ENCODE data around the gene TMEM238L. TPM values are rescaled to one million over a fixed set of nuclear protein-coding genes. Genes with fewer than 3 reads are reported as not detected.

Gene TMEM238L
- total and polyA plus RNA-seq, 7 experiments from 2014 or later, result not detected

DNA sequence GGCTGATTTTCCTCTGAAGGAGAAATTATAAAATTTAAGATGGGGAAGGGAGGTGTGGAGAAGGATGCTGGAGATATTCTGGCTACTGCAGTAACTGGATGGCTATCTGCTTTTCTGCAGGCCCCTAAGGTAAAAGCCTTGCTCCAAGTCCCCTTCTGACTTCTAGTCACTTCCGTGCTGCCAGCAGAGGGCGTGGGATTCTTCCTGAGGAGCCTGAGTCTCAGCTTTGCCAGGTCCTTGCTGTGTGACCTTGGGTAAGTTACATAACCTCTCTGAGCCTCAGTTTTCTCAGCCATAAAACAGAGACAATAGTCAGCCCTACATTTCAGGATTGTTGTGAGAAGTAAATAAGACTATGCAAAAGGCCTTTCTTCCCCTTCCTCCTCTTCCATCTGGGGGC lies 49.8 kb downstream of the TMEM238L start:
- ATAC-seq (no peak), DNase-seq (no peak)
- Mint-ChIP-seq H3K9me3 (no peaks in the 10 kb centered on the region), H3K4me3 (no peak overlapping the region), H3K4me1 (peaks cover 0 to 6% (median 0%) of the 10 kb centered on the region in 7 donors), H3K27me3 (no peaks in the 10 kb centered on the region), H3K36me3 (no peaks in the 10 kb centered on the region), H3K27ac (peak overlapping the region in 1 of 9 donors; percentile 82)
- ChIA-PET POLR2A (no interaction called here), CTCF (no interaction called here)
- no peaks in the 10 kb centered on the region for H3K36me3 ChIP-seq (ENCODE audit: control insufficient read depth in 2 of 3, insufficient read depth in 3 of 3, low read length in 3 of 3)
- no peaks in the 10 kb centered on the region for H3K9me3 ChIP-seq (ENCODE audit: control insufficient read depth in 2 of 3, low read length in 3 of 3)
- no peak overlapping the region for H3K4me3 ChIP-seq (ENCODE audit: low read length)
- H3K4me1 ChIP-seq (ENCODE audit: control insufficient read depth in 2 of 2, insufficient read depth in 2 of 2, low read length in 2 of 2), result no peaks in the 10 kb centered on the region
- H3K27me3 ChIP-seq (ENCODE audit: control insufficient read depth in 2 of 2, insufficient read depth in 2 of 2, low read length in 2 of 2), result no peaks in the 10 kb centered on the region
- no peak overlapping the region for H3K27ac ChIP-seq (ENCODE audit: low read depth, low read length)
- intact Hi-C loops (cut with micrococcal nuclease), result loop anchor here in 1 of 2 donors (5.0 kb wide), 1 partner anchor 93 kb away; no protein-coding TSS in a partner anchor

DNA sequence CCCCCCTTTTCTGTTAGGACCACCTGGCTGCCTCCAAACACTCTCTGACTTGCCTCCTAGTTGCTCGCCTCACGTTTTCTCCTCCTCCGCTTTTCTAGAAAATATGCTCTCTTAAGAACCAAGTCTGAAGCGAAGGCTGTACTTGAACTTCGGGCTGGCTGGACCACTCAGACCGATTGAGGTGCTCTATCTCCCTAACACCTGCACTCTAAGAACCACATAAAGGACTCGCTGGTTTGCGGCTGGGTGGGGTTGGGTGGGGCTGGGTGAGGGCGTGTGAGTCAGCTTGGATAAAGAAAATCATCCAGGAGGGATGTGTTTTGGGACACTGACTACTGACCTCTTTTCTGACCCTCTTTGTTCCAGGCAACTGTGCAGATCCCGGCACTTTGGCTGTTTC lies 51.2 kb downstream of the TMEM238L start:
- H3K9me3 ChIP-seq (ENCODE audit: control insufficient read depth in 2 of 3, low read length in 3 of 3), result no peaks in the 10 kb centered on the region
- Mint-ChIP-seq H3K27ac (no peak overlapping the region), H3K27me3 (peaks cover 0 to 2% (median 0%) of the 10 kb centered on the region in 5 donors), H3K4me1 (peaks cover 0 to 6% (median 0%) of the 10 kb centered on the region in 7 donors), H3K4me3 (no peak overlapping the region), H3K36me3 (no peaks in the 10 kb centered on the region), H3K9me3 (no peaks in the 10 kb centered on the region)
- intact Hi-C loops (cut with micrococcal nuclease), result loop anchor here in 1 of 2 donors (5.0 kb wide), 1 partner anchor 95 kb away; no protein-coding TSS in a partner anchor
- ChIA-PET CTCF (interaction anchor here (0.7 kb wide), 1 partner anchor 22 kb away, joined by 3 read pairs; no protein-coding TSS in a partner anchor), POLR2A (no interaction called here)
- DNase-seq (no peak), ATAC-seq (no peak)
- H3K27ac ChIP-seq (ENCODE audit: low read depth, low read length), result no peak overlapping the region
- H3K4me3 ChIP-seq (ENCODE audit: low read length), result no peak overlapping the region
- H3K4me1 ChIP-seq (ENCODE audit: control insufficient read depth in 2 of 2, insufficient read depth in 2 of 2, low read length in 2 of 2), result no peaks in the 10 kb centered on the region
- H3K36me3 ChIP-seq (ENCODE audit: control insufficient read depth in 2 of 3, insufficient read depth in 3 of 3, low read length in 3 of 3), result no peaks in the 10 kb centered on the region
- no peaks in the 10 kb centered on the region for H3K27me3 ChIP-seq (ENCODE audit: control insufficient read depth in 2 of 2, insufficient read depth in 2 of 2, low read length in 2 of 2)

- Mint-ChIP-seq H3K27me3 (peaks cover 0 to 2% (median 0%) of the 10 kb centered on the region in 5 donors), H3K4me3 (no peak overlapping the region)
Observed at GRCh38 chr17:10751563-10751962, 52.3 kb downstream of the TMEM238L start.

DNA sequence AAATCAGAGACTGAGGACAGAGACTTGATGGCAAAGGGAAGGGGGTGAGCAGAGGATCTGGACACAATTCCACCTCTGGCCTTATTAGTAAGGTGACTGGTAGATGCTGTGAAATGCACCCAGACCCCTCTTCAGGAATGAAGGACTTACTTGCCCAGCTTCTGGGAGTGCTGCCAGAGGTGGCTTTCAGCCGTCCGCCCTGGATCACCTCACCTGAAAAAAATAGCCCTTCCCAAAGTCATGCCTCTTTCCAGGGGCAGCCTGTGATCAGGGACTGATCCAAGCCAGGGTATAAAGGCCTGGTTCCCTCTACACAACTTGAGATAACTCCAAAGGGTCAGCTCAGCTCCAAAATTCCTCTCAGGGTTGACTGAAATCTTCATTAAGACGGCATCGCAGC lies 53.7 kb downstream of the TMEM238L start:
- H3K27ac Mint-ChIP-seq, result no peak overlapping the region
- no peak overlapping the region for H3K4me3 ChIP-seq (ENCODE audit: low read length)
- H3K36me3 ChIP-seq (ENCODE audit: control insufficient read depth in 2 of 3, insufficient read depth in 3 of 3, low read length in 3 of 3), result no peaks in the 10 kb centered on the region
- intact Hi-C loops (cut with micrococcal nuclease), result loop anchor here in 1 of 2 donors (5.0 kb wide), 1 partner anchor 97 kb away; no protein-coding TSS in a partner anchor
- ChIA-PET POLR2A (no interaction called here), CTCF (no interaction called here)
- H3K27me3 ChIP-seq (ENCODE audit: control insufficient read depth in 2 of 2, insufficient read depth in 2 of 2, low read length in 2 of 2), result no peaks in the 10 kb centered on the region
- DNase-seq (no peak), ATAC-seq (no peak)
- H3K4me3 Mint-ChIP-seq, result no peak overlapping the region
- no peaks in the 10 kb centered on the region for H3K9me3 ChIP-seq (ENCODE audit: control insufficient read depth in 2 of 3, low read length in 3 of 3)
- no peaks in the 10 kb centered on the region for H3K9me3 Mint-ChIP-seq
- H3K4me1 ChIP-seq (ENCODE audit: control insufficient read depth in 2 of 2, insufficient read depth in 2 of 2, low read length in 2 of 2), result peaks cover 0 to 3% of the 10 kb centered on the region in 2 donors
- H3K36me3 Mint-ChIP-seq, result no peaks in the 10 kb centered on the region
- H3K27me3 Mint-ChIP-seq, result peaks cover 0 to 2% (median 0%) of the 10 kb centered on the region in 5 donors
- H3K27ac ChIP-seq (ENCODE audit: low read depth, low read length), result no peak overlapping the region
- H3K4me1 Mint-ChIP-seq, result peaks cover 0 to 9% (median 0%) of the 10 kb centered on the region in 7 donors

More at GRCh38 chr17:10751563-10751962, 52.3 kb downstream of the TMEM238L start:
- ChIA-PET CTCF (no interaction called here), POLR2A (no interaction called here)
- no peaks in the 10 kb centered on the region for H3K36me3 Mint-ChIP-seq
- H3K36me3 ChIP-seq (ENCODE audit: control insufficient read depth in 2 of 3, insufficient read depth in 3 of 3, low read length in 3 of 3), result no peaks in the 10 kb centered on the region
- no peaks in the 10 kb centered on the region for H3K9me3 Mint-ChIP-seq
- H3K4me1 Mint-ChIP-seq, result peaks cover 0 to 6% (median 0%) of the 10 kb centered on the region in 7 donors
- intact Hi-C loops (cut with micrococcal nuclease), result loop anchor here in 1 of 2 donors (5.0 kb wide), 1 partner anchor 96 kb away; no protein-coding TSS in a partner anchor
- peak overlapping the region in 1 of 9 donors; percentile 28 for H3K27ac Mint-ChIP-seq
- no peaks in the 10 kb centered on the region for H3K27me3 ChIP-seq (ENCODE audit: control insufficient read depth in 2 of 2, insufficient read depth in 2 of 2, low read length in 2 of 2)
- no peak overlapping the region for H3K4me3 ChIP-seq (ENCODE audit: low read length)
- no peaks in the 10 kb centered on the region for H3K9me3 ChIP-seq (ENCODE audit: control insufficient read depth in 2 of 3, low read length in 3 of 3)
- no peak overlapping the region for H3K27ac ChIP-seq (ENCODE audit: low read depth, low read length)
- no peak for ATAC-seq
- no peaks in the 10 kb centered on the region for H3K4me1 ChIP-seq (ENCODE audit: control insufficient read depth in 2 of 2, insufficient read depth in 2 of 2, low read length in 2 of 2)
- no peak for DNase-seq

DNA sequence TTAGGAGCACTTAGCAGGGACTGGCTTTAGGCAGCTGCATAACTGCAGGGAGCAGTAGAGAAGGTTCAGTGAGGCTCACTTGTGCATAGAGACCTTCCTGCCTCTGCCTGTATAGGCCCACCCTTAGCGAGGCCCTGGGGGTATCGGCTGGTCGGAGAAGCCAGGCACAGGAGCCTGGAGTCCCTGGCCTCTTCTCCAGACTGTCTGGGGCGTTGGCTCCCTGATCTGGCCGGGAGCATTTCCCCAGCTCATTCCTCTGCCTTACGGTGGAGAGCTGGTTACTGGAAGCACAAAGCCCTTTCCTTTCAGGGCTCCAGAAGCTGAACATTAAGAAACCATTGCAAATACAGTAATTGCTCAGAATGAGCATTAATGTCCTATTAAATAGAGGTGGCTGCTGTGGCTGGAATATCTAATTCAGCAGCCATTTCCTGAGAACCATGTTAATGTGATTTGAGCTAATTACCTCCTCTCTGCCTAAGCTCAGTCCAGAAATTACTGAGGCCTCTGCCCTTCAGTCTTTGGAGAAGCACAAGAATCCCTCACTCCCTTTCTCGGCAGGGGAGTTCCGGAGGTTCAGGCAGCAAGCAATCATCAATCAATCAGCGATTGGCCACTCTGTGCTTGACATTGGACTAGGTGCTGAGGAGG lies 55.2 kb downstream of the TMEM238L start:
- Mint-ChIP-seq H3K36me3 (no peaks in the 10 kb centered on the region), H3K27me3 (peaks cover 0 to 8% (median 0%) of the 10 kb centered on the region in 5 donors), H3K27ac (peak overlapping the region in 1 of 9 donors; percentile 11), H3K9me3 (no peaks in the 10 kb centered on the region), H3K4me3 (no peak overlapping the region), H3K4me1 (peaks cover 7 to 21% (median 14%) of the 10 kb centered on the region in 7 donors)
- Histone ChIP-seq H3K4me3 (ENCODE audit: low read length) (no peak overlapping the region), H3K27ac (ENCODE audit: low read depth, low read length) (no peak overlapping the region), H3K27me3 (ENCODE audit: control insufficient read depth in 2 of 2, insufficient read depth in 2 of 2, low read length in 2 of 2) (no peaks in the 10 kb centered on the region), H3K9me3 (ENCODE audit: control insufficient read depth in 2 of 3, low read length in 3 of 3) (no peaks in the 10 kb centered on the region), H3K36me3 (ENCODE audit: control insufficient read depth in 2 of 3, insufficient read depth in 3 of 3, low read length in 3 of 3) (no peaks in the 10 kb centered on the region), H3K4me1 (ENCODE audit: control insufficient read depth in 2 of 2, insufficient read depth in 2 of 2, low read length in 2 of 2) (peaks cover 0 to 17% of the 10 kb centered on the region in 2 donors)
- ATAC-seq (no peak), DNase-seq (no peak)
- intact Hi-C loops (cut with micrococcal nuclease), result no loop called here
- ChIA-PET POLR2A (no interaction called here), CTCF (interaction anchor here (1.0 to 1.5 kb wide), 2 partner anchors 12 to 25 kb away, joined by 3 read pairs; no protein-coding TSS in a partner anchor)

DNA sequence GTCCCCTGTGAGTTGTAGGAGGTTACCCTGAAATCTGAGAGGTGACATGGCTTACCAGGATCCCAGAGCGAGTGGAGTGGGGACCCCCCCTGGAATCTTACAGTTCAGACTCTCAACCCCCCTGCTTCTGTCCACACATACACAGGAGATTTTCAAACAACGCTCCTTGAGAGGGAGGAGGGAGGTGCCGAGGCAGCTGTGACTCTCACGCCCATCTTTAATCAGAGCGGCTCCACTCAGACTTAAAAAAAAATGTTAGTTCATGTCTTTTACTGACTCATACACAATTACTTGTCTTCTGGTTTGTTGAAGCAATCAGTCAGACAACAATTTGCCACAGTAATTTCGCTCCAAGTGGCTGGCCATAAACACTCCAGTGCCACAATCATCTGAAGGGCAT lies 58.7 kb downstream of the TMEM238L start:
- H3K9me3 ChIP-seq (ENCODE audit: control insufficient read depth in 2 of 3, low read length in 3 of 3), result no peaks in the 10 kb centered on the region
- ChIA-PET POLR2A (no interaction called here), CTCF (interaction anchor here (1.1 kb wide), 1 partner anchor 45 kb away, joined by 7 read pairs; no protein-coding TSS in a partner anchor)
- H3K36me3 ChIP-seq (ENCODE audit: control insufficient read depth in 2 of 3, insufficient read depth in 3 of 3, low read length in 3 of 3), result no peaks in the 10 kb centered on the region
- peaks cover 7 to 25% (median 20%) of the 10 kb centered on the region in 7 donors for H3K4me1 Mint-ChIP-seq
- H3K9me3 Mint-ChIP-seq, result peaks cover 0 to 1% (median 0%) of the 10 kb centered on the region in 11 donors
- H3K27me3 ChIP-seq (ENCODE audit: control insufficient read depth in 2 of 2, insufficient read depth in 2 of 2, low read length in 2 of 2), result no peaks in the 10 kb centered on the region
- H3K27ac ChIP-seq (ENCODE audit: low read depth, low read length), result no peak overlapping the region
- H3K27ac Mint-ChIP-seq, result peak overlapping the region in 1 of 9 donors; percentile 20
- no peak for ATAC-seq
- intact Hi-C loops (cut with micrococcal nuclease), result loop anchor here in 1 of 2 donors (2.0 kb wide), 1 partner anchor 100 kb away; no protein-coding TSS in a partner anchor
- peak overlapping the region in 2 of 10 donors; percentile 73 to 76 for H3K4me3 Mint-ChIP-seq
- no peak for DNase-seq
- H3K27me3 Mint-ChIP-seq, result peaks cover 0 to 16% (median 0%) of the 10 kb centered on the region in 5 donors
- H3K4me1 ChIP-seq (ENCODE audit: control insufficient read depth in 2 of 2, insufficient read depth in 2 of 2, low read length in 2 of 2), result peaks cover 0 to 17% of the 10 kb centered on the region in 2 donors
- H3K36me3 Mint-ChIP-seq, result no peaks in the 10 kb centered on the region
- no peak overlapping the region for H3K4me3 ChIP-seq (ENCODE audit: low read length)

Measured in naive thymus-derived CD4-positive, alpha-beta T cell (primary cell).